WTC11 (cell line): ENCODE measurements around the gene SLC26A3. TPM values are rescaled to one million over a fixed set of nuclear protein-coding genes. Genes with fewer than 3 reads are reported as not detected.

Experiments
- ATAC-seq: fragments of 200-7000 bp; cut with Tn5 transposase; 2 replicates; pipeline ENCODE4 v1.10.0; 2021; ENCODE audit warnings: mild to moderate bottlenecking, moderate library complexity
- CTCF ChIA-PET: fragments of 300-600 bp; sonication (Branson Sonifier 250); formaldehyde crosslinking; loops from one replicate; lab custom pipeline; 2021; ENCODE audit warnings: antibody characterized with exemption; lab: Charles Lee
- POLR2A ChIA-PET: fragments of 350-600 bp; sonication (Branson Sonifier 250); formaldehyde crosslinking; loops from one replicate; lab custom pipeline; 2021; ENCODE audit warnings: antibody characterized with exemption; lab: Charles Lee
- DNase-seq: peaks from one replicate; pipeline ENCODE4 v3.0.0; 2021; ENCODE audit warnings: low spot score
- H3K27ac Mint-ChIP-seq: 2 replicates; pipeline ENCODE4 v1.8.0; 2021; ENCODE audit warnings: mixed read lengths
- H3K27me3 Mint-ChIP-seq: 2 replicates; pipeline ENCODE4 v1.8.0; 2021; ENCODE audit warnings: low read depth, mild to moderate bottlenecking, moderate library complexity, mixed read lengths
- H3K36me3 Mint-ChIP-seq: 2 replicates; pipeline ENCODE4 v1.8.0; 2021; ENCODE audit warnings: mixed read lengths
- H3K4me1 Mint-ChIP-seq: 2 replicates; pipeline ENCODE4 v1.8.0; 2022; ENCODE audit warnings: mixed read lengths
- H3K4me3 Mint-ChIP-seq: 2 replicates; pipeline ENCODE4 v1.8.0; 2021; ENCODE audit warnings: mild to moderate bottlenecking, moderate library complexity, mixed read lengths
- H3K9me3 Mint-ChIP-seq: 2 replicates; pipeline ENCODE4 v1.8.0; 2021; ENCODE audit warnings: mixed read lengths
- NFATC4 ChIP-seq: fragments of 250-450 bp; sonication (Bioruptor Pico); IDR thresholded peaks from 2 replicates; pipeline ENCODE4 v1.9.0; 2021; ENCODE audit warnings: mild to moderate bottlenecking
- NFYB ChIP-seq: sonication (generic); formaldehyde crosslinking; conservative IDR thresholded peaks from 2 replicates; pipeline ENCODE4 v1.8.0; 2022; ENCODE audit warnings: low read depth, missing genetic modification reagents
- RORB ChIP-seq: fragments of 250-450 bp; sonication (Bioruptor Pico); IDR thresholded peaks from 2 replicates; pipeline ENCODE4 v1.9.0; 2021; ENCODE audit warnings: mild to moderate bottlenecking
- SMAD4 ChIP-seq: sonication (generic); formaldehyde crosslinking; IDR thresholded peaks from 2 replicates; pipeline ENCODE4 v1.8.0; 2022; ENCODE audit warnings: mild to moderate bottlenecking, missing genetic modification reagents
- TCF7 ChIP-seq: sonication (generic); formaldehyde crosslinking; IDR thresholded peaks from 2 replicates; pipeline ENCODE4 v1.8.0; 2022; ENCODE audit warnings: mild to moderate bottlenecking, low read depth, missing genetic modification reagents, moderate library complexity
- TP53 ChIP-seq: sonication (generic); formaldehyde crosslinking; IDR thresholded peaks from 2 replicates; pipeline ENCODE4 v1.8.1; 2023; ENCODE audit warnings: mild to moderate bottlenecking, missing genetic modification reagents
- ZBTB21 ChIP-seq: sonication (generic); formaldehyde crosslinking; IDR thresholded peaks from 2 replicates; pipeline ENCODE4 v1.8.1; 2023; ENCODE audit warnings: mild to moderate bottlenecking, missing genetic modification reagents, borderline replicate concordance
- ZNF121 ChIP-seq: sonication (generic); formaldehyde crosslinking; IDR thresholded peaks from 2 replicates; pipeline ENCODE4 v1.8.0; 2023; ENCODE audit warnings: missing genetic modification reagents
- ZNF317 ChIP-seq: sonication (generic); formaldehyde crosslinking; IDR thresholded peaks from 2 replicates; pipeline ENCODE4 v1.8.1; 2023; ENCODE audit warnings: low read depth, mild to moderate bottlenecking, moderate library complexity, missing genetic modification reagents, borderline replicate concordance
- total RNA-seq: library from RNA; stranded (reverse); gene quantifications from 3 replicates; pipeline ENCODE4 v1.2.3, GENCODE V29; 2021
- TF ChIP-seq, protein P1 (sequence below): sonication (generic); formaldehyde crosslinking; IDR thresholded peaks from 2 replicates; pipeline ENCODE4 v1.8.0; 2022; ENCODE audit warnings: missing genetic modification reagents
- TF ChIP-seq, protein P2 (sequence below): sonication (generic); formaldehyde crosslinking; IDR thresholded peaks from 2 replicates; pipeline ENCODE4 v1.8.1; 2023; ENCODE audit warnings: mild to moderate bottlenecking, missing genetic modification reagents
- TF ChIP-seq, protein P3 (sequence below): sonication (generic); formaldehyde crosslinking; IDR thresholded peaks from 2 replicates; pipeline ENCODE4 v1.8.1; 2022; ENCODE audit warnings: low read depth, mild to moderate bottlenecking, moderate library complexity, missing genetic modification reagents, borderline replicate concordance
- TF ChIP-seq, protein P4 (sequence below): sonication (generic); formaldehyde crosslinking; IDR thresholded peaks from 2 replicates; pipeline ENCODE4 v1.8.0; 2022; ENCODE audit warnings: mild to moderate bottlenecking, missing genetic modification reagents
- TF ChIP-seq, protein P5 (sequence below): sonication (generic); formaldehyde crosslinking; IDR thresholded peaks from 2 replicates; pipeline ENCODE4 v1.8.0; 2023; ENCODE audit warnings: missing genetic modification reagents
- TF ChIP-seq, protein P6 (sequence below): sonication (generic); formaldehyde crosslinking; IDR thresholded peaks from 2 replicates; pipeline ENCODE4 v1.8.0; 2022; ENCODE audit warnings: mild to moderate bottlenecking, missing genetic modification reagents
- TF ChIP-seq, protein P7 (sequence below): sonication (generic); formaldehyde crosslinking; conservative IDR thresholded peaks from 2 replicates; pipeline ENCODE4 v1.8.1; 2022; ENCODE audit warnings: mild to moderate bottlenecking, missing genetic modification reagents
- TF ChIP-seq, protein P8 (sequence below): sonication (generic); formaldehyde crosslinking; IDR thresholded peaks from 2 replicates; pipeline ENCODE4 v1.8.1; 2022; ENCODE audit warnings: mild to moderate bottlenecking, missing genetic modification reagents, moderate library complexity, borderline replicate concordance

The SLC26A3 gene
- total RNA-seq, 1 experiment from 2014 or later, result 0.28 TPM

DNA sequence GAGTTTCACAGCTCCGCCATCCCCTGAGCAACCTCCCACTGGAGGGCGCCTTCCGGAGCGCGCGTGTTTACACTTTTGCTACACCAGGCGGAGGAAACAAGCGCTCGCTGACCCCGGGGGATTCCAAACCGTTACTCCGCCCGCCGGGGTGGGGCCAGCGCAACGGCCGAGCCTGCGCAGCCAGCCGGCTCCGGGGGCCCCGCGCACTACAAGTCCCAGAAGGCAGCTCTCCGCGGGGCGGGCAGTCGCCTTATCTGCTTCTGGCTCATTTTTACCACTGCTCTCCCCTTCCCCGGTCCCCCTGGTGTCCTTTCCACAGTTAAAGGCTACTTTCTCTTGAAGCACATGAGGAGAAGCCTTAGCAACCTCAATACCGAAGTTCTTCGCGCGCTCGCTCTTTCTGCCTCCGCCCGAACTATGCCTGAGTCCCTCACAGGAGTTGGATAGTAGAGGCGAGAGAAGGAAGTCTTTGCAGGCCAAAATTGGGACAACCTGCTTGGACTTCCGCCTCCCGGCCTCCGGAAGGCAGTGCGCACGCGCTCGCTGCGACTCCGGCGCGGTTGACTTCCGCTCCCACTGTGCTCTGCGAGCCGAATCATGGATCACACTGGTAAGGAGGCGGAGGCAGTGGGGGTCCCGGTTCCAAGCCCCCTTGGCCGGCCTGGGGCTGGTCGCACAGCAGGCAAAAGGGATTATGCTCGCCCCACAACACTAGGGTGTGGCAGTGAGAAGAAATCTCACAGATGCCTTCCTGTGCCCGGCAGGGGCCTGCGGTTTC is 59.3 kb downstream of the SLC26A3 start, which contains the start of gene CBLL1 (continued):
- TF ChIP-seq, protein P1, sequence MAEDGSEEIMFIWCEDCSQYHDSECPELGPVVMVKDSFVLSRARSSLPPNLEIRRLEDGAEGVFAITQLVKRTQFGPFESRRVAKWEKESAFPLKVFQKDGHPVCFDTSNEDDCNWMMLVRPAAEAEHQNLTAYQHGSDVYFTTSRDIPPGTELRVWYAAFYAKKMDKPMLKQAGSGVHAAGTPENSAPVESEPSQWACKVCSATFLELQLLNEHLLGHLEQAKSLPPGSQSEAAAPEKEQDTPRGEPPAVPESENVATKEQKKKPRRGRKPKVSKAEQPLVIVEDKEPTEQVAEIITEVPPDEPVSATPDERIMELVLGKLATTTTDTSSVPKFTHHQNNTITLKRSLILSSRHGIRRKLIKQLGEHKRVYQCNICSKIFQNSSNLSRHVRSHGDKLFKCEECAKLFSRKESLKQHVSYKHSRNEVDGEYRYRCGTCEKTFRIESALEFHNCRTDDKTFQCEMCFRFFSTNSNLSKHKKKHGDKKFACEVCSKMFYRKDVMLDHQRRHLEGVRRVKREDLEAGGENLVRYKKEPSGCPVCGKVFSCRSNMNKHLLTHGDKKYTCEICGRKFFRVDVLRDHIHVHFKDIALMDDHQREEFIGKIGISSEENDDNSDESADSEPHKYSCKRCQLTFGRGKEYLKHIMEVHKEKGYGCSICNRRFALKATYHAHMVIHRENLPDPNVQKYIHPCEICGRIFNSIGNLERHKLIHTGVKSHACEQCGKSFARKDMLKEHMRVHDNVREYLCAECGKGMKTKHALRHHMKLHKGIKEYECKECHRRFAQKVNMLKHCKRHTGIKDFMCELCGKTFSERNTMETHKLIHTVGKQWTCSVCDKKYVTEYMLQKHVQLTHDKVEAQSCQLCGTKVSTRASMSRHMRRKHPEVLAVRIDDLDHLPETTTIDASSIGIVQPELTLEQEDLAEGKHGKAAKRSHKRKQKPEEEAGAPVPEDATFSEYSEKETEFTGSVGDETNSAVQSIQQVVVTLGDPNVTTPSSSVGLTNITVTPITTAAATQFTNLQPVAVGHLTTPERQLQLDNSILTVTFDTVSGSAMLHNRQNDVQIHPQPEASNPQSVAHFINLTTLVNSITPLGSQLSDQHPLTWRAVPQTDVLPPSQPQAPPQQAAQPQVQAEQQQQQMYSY (CRISPR knock-in tag), result no peak
- TF ChIP-seq TP53 (CRISPR knock-in tag), result no peak
- TF ChIP-seq, protein P2, sequence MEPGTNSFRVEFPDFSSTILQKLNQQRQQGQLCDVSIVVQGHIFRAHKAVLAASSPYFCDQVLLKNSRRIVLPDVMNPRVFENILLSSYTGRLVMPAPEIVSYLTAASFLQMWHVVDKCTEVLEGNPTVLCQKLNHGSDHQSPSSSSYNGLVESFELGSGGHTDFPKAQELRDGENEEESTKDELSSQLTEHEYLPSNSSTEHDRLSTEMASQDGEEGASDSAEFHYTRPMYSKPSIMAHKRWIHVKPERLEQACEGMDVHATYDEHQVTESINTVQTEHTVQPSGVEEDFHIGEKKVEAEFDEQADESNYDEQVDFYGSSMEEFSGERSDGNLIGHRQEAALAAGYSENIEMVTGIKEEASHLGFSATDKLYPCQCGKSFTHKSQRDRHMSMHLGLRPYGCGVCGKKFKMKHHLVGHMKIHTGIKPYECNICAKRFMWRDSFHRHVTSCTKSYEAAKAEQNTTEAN, result no peak
- TF ChIP-seq NFATC4 (CRISPR knock-in tag), result no peak
- TF ChIP-seq, protein P3, sequence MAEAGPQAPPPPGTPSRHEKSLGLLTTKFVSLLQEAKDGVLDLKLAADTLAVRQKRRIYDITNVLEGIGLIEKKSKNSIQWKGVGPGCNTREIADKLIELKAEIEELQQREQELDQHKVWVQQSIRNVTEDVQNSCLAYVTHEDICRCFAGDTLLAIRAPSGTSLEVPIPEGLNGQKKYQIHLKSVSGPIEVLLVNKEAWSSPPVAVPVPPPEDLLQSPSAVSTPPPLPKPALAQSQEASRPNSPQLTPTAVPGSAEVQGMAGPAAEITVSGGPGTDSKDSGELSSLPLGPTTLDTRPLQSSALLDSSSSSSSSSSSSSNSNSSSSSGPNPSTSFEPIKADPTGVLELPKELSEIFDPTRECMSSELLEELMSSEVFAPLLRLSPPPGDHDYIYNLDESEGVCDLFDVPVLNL (CRISPR knock-in tag), result no peak
- TF ChIP-seq, protein P4, sequence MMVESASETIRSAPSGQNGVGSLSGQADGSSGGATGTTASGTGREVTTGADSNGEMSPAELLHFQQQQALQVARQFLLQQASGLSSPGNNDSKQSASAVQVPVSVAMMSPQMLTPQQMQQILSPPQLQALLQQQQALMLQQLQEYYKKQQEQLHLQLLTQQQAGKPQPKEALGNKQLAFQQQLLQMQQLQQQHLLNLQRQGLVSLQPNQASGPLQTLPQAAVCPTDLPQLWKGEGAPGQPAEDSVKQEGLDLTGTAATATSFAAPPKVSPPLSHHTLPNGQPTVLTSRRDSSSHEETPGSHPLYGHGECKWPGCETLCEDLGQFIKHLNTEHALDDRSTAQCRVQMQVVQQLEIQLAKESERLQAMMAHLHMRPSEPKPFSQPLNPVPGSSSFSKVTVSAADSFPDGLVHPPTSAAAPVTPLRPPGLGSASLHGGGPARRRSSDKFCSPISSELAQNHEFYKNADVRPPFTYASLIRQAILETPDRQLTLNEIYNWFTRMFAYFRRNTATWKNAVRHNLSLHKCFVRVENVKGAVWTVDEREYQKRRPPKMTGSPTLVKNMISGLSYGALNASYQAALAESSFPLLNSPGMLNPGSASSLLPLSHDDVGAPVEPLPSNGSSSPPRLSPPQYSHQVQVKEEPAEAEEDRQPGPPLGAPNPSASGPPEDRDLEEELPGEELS (CRISPR knock-in tag), result no peak
- no peak for TF ChIP-seq NFYB (CRISPR knock-in tag)
- TF ChIP-seq ZNF121, result no peak

DNA sequence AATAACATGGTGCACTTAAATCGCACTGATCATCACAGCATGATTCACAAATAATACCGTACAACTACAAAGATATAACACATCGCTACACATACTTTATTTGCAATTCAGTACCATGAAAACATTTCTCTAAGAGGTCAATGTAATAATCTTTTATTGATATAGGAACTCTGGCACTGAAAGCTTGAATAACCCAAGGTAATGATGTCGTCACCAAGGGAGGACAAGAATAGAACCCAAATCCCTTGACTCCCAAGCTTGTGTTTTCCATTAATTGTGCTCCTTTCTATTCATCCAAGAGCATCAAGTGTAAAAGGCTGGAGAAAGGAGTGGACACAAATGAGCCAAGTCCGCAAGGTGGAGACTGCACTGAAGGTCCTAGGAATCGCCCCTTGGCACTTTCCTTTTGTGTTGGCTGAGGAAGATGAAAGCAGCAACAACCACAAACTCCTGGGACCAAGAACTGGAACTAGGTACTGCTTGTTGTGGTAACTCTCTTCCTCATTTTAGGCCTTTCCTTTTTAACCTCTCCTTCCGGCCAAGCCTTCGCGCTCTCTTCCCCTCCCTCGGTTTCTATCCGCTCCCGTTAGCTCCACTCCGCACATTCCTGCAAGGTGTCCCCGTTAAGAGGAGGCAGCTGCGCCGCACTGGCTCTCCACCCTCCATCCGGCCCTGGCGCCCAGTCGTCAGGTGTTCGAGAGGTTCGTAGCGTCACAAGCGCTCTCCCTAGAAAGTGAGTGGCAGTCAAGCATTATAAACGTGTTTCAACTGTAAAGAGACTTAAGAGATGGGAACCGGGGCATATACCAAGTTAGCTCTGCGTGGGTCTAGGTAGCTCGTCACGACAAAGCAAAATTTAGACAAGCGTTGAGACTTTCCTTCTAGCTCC is 60.1 kb downstream of the SLC26A3 start:
- no peaks in the 10 kb centered on the region for H3K36me3 Mint-ChIP-seq
- peaks cover 24% of the 10 kb centered on the region for H3K4me1 Mint-ChIP-seq
- H3K27ac Mint-ChIP-seq, result peak overlapping the region; percentile 99
- peaks cover 11% of the 10 kb centered on the region for H3K9me3 Mint-ChIP-seq
- peak overlapping the region; percentile 100 for H3K4me3 Mint-ChIP-seq
- ChIA-PET POLR2A (interaction anchor here (0.6 to 1.5 kb wide), 7 partner anchors 82 to 575 kb away, joined by 3 to 9 read pairs (median 4); partner anchors contain the start of genes COG5, DUS4L and SLC26A4), CTCF (interaction anchor here (0.9 to 2.5 kb wide), 12 partner anchors 10 to 714 kb away, joined by 3 to 20 read pairs (median 4); partner anchors contain the start of gene SLC26A4)
- DNase-seq (peak; percentile 77), ATAC-seq (peak; percentile 68)
- no peaks in the 10 kb centered on the region for H3K27me3 Mint-ChIP-seq
- TF ChIP-seq SMAD4, result no peak
- no peak for TF ChIP-seq TP53 (CRISPR knock-in tag)
- no peak for TF ChIP-seq ZBTB21 (CRISPR knock-in tag)
- TF ChIP-seq, protein P5, sequence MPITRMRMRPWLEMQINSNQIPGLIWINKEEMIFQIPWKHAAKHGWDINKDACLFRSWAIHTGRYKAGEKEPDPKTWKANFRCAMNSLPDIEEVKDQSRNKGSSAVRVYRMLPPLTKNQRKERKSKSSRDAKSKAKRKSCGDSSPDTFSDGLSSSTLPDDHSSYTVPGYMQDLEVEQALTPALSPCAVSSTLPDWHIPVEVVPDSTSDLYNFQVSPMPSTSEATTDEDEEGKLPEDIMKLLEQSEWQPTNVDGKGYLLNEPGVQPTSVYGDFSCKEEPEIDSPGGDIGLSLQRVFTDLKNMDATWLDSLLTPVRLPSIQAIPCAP (CRISPR knock-in tag), result no peak
- TF ChIP-seq RORB (CRISPR knock-in tag), result no peak
- TF ChIP-seq, protein P1 (CRISPR knock-in tag), result peak; percentile 62; the same call in 1 of the 2 replicates
- no peak for TF ChIP-seq TCF7 (CRISPR knock-in tag)
- TF ChIP-seq, protein P6, sequence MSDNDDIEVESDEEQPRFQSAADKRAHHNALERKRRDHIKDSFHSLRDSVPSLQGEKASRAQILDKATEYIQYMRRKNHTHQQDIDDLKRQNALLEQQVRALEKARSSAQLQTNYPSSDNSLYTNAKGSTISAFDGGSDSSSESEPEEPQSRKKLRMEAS (CRISPR knock-in tag), result 0 out of 2 replicates have a peak, but pooled peaks have one; percentile 50
- no peak for TF ChIP-seq ZNF317 (CRISPR knock-in tag)
- TF ChIP-seq, protein P7, sequence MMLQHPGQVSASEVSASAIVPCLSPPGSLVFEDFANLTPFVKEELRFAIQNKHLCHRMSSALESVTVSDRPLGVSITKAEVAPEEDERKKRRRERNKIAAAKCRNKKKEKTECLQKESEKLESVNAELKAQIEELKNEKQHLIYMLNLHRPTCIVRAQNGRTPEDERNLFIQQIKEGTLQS, result no peak
- TF ChIP-seq, protein P8, sequence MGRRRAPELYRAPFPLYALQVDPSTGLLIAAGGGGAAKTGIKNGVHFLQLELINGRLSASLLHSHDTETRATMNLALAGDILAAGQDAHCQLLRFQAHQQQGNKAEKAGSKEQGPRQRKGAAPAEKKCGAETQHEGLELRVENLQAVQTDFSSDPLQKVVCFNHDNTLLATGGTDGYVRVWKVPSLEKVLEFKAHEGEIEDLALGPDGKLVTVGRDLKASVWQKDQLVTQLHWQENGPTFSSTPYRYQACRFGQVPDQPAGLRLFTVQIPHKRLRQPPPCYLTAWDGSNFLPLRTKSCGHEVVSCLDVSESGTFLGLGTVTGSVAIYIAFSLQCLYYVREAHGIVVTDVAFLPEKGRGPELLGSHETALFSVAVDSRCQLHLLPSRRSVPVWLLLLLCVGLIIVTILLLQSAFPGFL (CRISPR knock-in tag), result no peak
